Lower lobe of right lung (tissue), 2 donors: ENCODE data around the gene GTF2E1. TPM values are rescaled to one million over a fixed set of nuclear protein-coding genes. Genes with fewer than 3 reads are reported as not detected.

ENCODE experiments used
- ATAC-seq, 2 donors: fragments of 200-7000 bp; cut with Tn5 transposase; one replicate each; pipeline ENCODE4 v1.9.1; 2020 to 2022; ENCODE audit warnings: mild to moderate bottlenecking in 2 of 2, moderate library complexity in 2 of 2
- DNase-seq: peaks from one replicate; pipeline ENCODE4 v3.0.0-alpha.2; 2020
- H3K27ac ChIP-seq: fragments of 200-600 bp; one replicate; pipeline ENCODE4 v1.8.0; 2022
- H3K27me3 ChIP-seq: fragments of 200-600 bp; one replicate; pipeline ENCODE4 v1.8.0; 2022; ENCODE audit warnings: low read depth
- H3K36me3 ChIP-seq: fragments of 200-600 bp; one replicate; pipeline ENCODE4 v1.8.0; 2022; ENCODE audit warnings: mild to moderate bottlenecking
- H3K4me1 ChIP-seq: fragments of 200-600 bp; one replicate; pipeline ENCODE4 v1.8.0; 2022
- H3K4me3 ChIP-seq: fragments of 200-600 bp; one replicate; pipeline ENCODE4 v1.8.0; 2022; ENCODE audit warnings: mild to moderate bottlenecking
- H3K9me3 ChIP-seq: fragments of 200-600 bp; one replicate; pipeline ENCODE4 v1.8.0; 2022
- CTCF ChIP-seq: fragments of 200-600 bp; IDR thresholded peaks from one replicate; pipeline ENCODE4 v1.8.0; 2022; ENCODE audit warnings: antibody characterized with exemption, mild to moderate bottlenecking
- intact Hi-C: fragments of 100-400 bp; cut with DNase I; formaldehyde crosslinking; loops from one replicate; pipeline ENCODE4 v1.11.0; 2022
- total RNA-seq: library from RNA; stranded (reverse); fragmentation: NEBNext Ultra II Directional; extraction: Animal tissue kit (Norgen Biotek cat#: 25700); gene quantifications from one replicate; pipeline ENCODE4 v1.2.1, GENCODE V29; 2021
- donor health status: DM: no; HTN: yes; CAD: no; lungs with severe emphysema.

The GTF2E1 gene
- total RNA-seq, 1 donor from 2014 or later: 18.5 TPM

- Histone ChIP-seq H3K4me1 (peaks cover 17% of the 10 kb centered on the region), H3K27ac (peak overlapping the region; percentile 99), H3K4me3 (peak overlapping the region; percentile 98), H3K36me3 (peaks cover 11% of the 10 kb centered on the region), H3K27me3 (no peaks in the 10 kb centered on the region), H3K9me3 (no peaks in the 10 kb centered on the region)
- ATAC-seq: no peak
- DNase-seq: no peak
- TF ChIP-seq CTCF: no peak
- intact Hi-C loops: no loop called here
Observed at GRCh38 chr3:120741320-120741719, 1.2 kb upstream of the GTF2E1 start.

- Histone ChIP-seq H3K27me3 (no peaks in the 10 kb centered on the region), H3K27ac (peak overlapping the region; percentile 99), H3K4me3 (peak overlapping the region; percentile 98), H3K36me3 (peaks cover 11% of the 10 kb centered on the region), H3K9me3 (no peaks in the 10 kb centered on the region), H3K4me1 (peaks cover 17% of the 10 kb centered on the region)
- ATAC-seq (peak; percentile 6 to 34), DNase-seq (no peak)
- intact Hi-C loops: no loop called here
- TF ChIP-seq CTCF: no peak
Observed at GRCh38 chr3:120741837-120742197, 727 bp upstream of the GTF2E1 start.

- Histone ChIP-seq H3K9me3 (no peaks in the 10 kb centered on the region), H3K27ac (peak overlapping the region; percentile 99), H3K4me3 (peak overlapping the region; percentile 98), H3K36me3 (peaks cover 4% of the 10 kb centered on the region), H3K27me3 (no peaks in the 10 kb centered on the region), H3K4me1 (peaks cover 17% of the 10 kb centered on the region)
- DNase-seq: peak; percentile 59
- ATAC-seq: peak; percentile 46 to 61
- no peak for TF ChIP-seq CTCF
- intact Hi-C loops: no loop called here
Observed at GRCh38 chr3:120742849-120743365, 363 bp downstream of the GTF2E1 start.

GRCh38 chr3:120743556-120744195 is 1.1 kb downstream of the GTF2E1 start:
- Histone ChIP-seq H3K9me3 (no peaks in the 10 kb centered on the region), H3K4me1 (peaks cover 17% of the 10 kb centered on the region), H3K4me3 (peak overlapping the region; percentile 98), H3K27me3 (no peaks in the 10 kb centered on the region), H3K36me3 (no peaks in the 10 kb centered on the region), H3K27ac (peak overlapping the region; percentile 99)
- intact Hi-C loops: no loop called here
- no peak for DNase-seq
- ATAC-seq: no peak
- TF ChIP-seq CTCF: no peak

GRCh38 chr3:120745466-120745865 is 2.9 kb downstream of the GTF2E1 start:
- no peaks in the 10 kb centered on the region for H3K27me3 ChIP-seq
- intact Hi-C loops: no loop called here
- DNase-seq: no peak
- no peaks in the 10 kb centered on the region for H3K9me3 ChIP-seq
- no peak overlapping the region for H3K27ac ChIP-seq
- no peak for ATAC-seq
- no peak for TF ChIP-seq CTCF
- H3K4me1 ChIP-seq: peaks cover 17% of the 10 kb centered on the region
- H3K4me3 ChIP-seq: no peak overlapping the region
- peaks cover under 1% of the 10 kb centered on the region for H3K36me3 ChIP-seq
